Activated T-cell treated with anti-CD3 and anti-CD28 coated beads for 4 hours (primary cell): ENCODE measurements around the gene PSMB10.

Experiments
- DNase-seq: peaks from one replicate; pipeline ENCODE4 v3.0.0-alpha.2; 2020

Gene PSMB10

GRCh38 chr16:67888331-67888730 lies 48.3 kb downstream of the PSMB10 start:
- DNase-seq = no peak

- no peak for DNase-seq
Observed at GRCh38 chr16:67886387-67886786, 50.3 kb downstream of the PSMB10 start.

- no peak for DNase-seq
Observed at GRCh38 chr16:67885976-67886375, 50.7 kb downstream of the PSMB10 start.

- DNase-seq = no peak
Observed at GRCh38 chr16:67885545-67885944, 51.1 kb downstream of the PSMB10 start.

- no peak for DNase-seq
Observed at GRCh38 chr16:67884684-67885083, 52.0 kb downstream of the PSMB10 start, which contains the start of gene NRN1L. TSS of gene NRN1L (plus strand) at chr16:67884885. CDS start at chr16:67884904, 19 bp downstream.
